Activated CD4-positive, alpha-beta T cell treated with anti-CD3 and anti-CD28 coated beads, Interleukin-2, Interleukin-4, amounts not matched to agents 100 ng/mL and 50 ng/mL, durations not matched to agents 16 hours and 8 hours (primary cell): Measurements from ENCODE around the gene ULK2.
"Not testable (repeated sequence)": the region's sequence is repeated elsewhere in the genome, so short reads cannot be mapped to it uniquely, and the experiment has no call there.

Experiments used
- DNase-seq: peaks from one replicate; pipeline ENCODE4 v3.0.0-alpha.2; 2020; ENCODE audit warnings: low spot score

ULK2 gene

GRCh38 chr17:19867329-19868078, at the start of gene ULK2:
ULK2 (minus strand) TSS chr17:19867936; CDS start chr17:19867417, 519 bp downstream.
- peak; percentile 30 for DNase-seq

- DNase-seq, result no peak
Measured at GRCh38 chr17:19915245-19915978, 47.7 kb upstream of the ULK2 start.

- DNase-seq, result no peak
Measured at GRCh38 chr17:19911033-19911432, 43.3 kb upstream of the ULK2 start.

- DNase-seq, result no peak
Measured at GRCh38 chr17:19909139-19909538, 41.4 kb upstream of the ULK2 start.

- no peak for DNase-seq
Measured at GRCh38 chr17:19905502-19905901, 37.8 kb upstream of the ULK2 start.

GRCh38 chr17:19904924-19905323, 37.2 kb upstream of the ULK2 start:
- DNase-seq, result no peak

- no peak for DNase-seq
Measured at GRCh38 chr17:19904412-19904811, 36.7 kb upstream of the ULK2 start.

- DNase-seq, result no peak
Measured at GRCh38 chr17:19900809-19901208, 33.1 kb upstream of the ULK2 start.

- no peak for DNase-seq
Measured at GRCh38 chr17:19897903-19898302, 30.2 kb upstream of the ULK2 start.

- DNase-seq, result no peak
Measured at GRCh38 chr17:19897090-19897837, 29.5 kb upstream of the ULK2 start.

GRCh38 chr17:19896679-19897078, 28.9 kb upstream of the ULK2 start:
- no peak for DNase-seq

- not testable (repeated sequence) for DNase-seq
Measured at GRCh38 chr17:19890554-19890953, 22.8 kb upstream of the ULK2 start.

- not testable (repeated sequence) for DNase-seq
Measured at GRCh38 chr17:19890001-19890400, 22.3 kb upstream of the ULK2 start.

- DNase-seq, result no peak
Measured at GRCh38 chr17:19886116-19886515, 18.4 kb upstream of the ULK2 start.

- peak; percentile 27 for DNase-seq
Measured at GRCh38 chr17:19883537-19884215, 15.9 kb upstream of the ULK2 start.

- no peak for DNase-seq
Measured at GRCh38 chr17:19880393-19880792, 12.7 kb upstream of the ULK2 start.

- DNase-seq, result no peak
Measured at GRCh38 chr17:19877364-19877945, 9.7 kb upstream of the ULK2 start.

- DNase-seq, result peak; percentile 17
Measured at GRCh38 chr17:19876529-19877161, 8.9 kb upstream of the ULK2 start.

GRCh38 chr17:19874256-19874655, 6.5 kb upstream of the ULK2 start:
- no peak for DNase-seq

- DNase-seq, result no peak
Measured at GRCh38 chr17:19873346-19873745, 5.6 kb upstream of the ULK2 start.

- no peak for DNase-seq
Measured at GRCh38 chr17:19868079-19868395, 301 bp upstream of the ULK2 start.

- peak; percentile 33 for DNase-seq
Measured at GRCh38 chr17:19867079-19867328, 732 bp downstream of the ULK2 start.
